A549 (cell line): Measurements from ENCODE around the gene ZNF670. TPM values are rescaled to one million over a fixed set of nuclear protein-coding genes. Genes with fewer than 3 reads are reported as not detected.

Experiments
- ATAC-seq, 2 experiments: fragments of 200-7000 bp in 1 of 2; fragments of >200 bp in 1 of 2; cut with Nextera tagmentation in 1 of 2; cut with Tn5 transposase in 1 of 2; 3 replicates each; pipeline versions ENCODE4 v1.8.0 to v1.9.1; 2018 to 2020; ENCODE audit warnings: mild to moderate bottlenecking in 1 of 2, moderate library complexity in 1 of 2
- CTCF ChIA-PET: fragments of 300-600 bp; sonication (Branson Sonifier 250); formaldehyde crosslinking; extraction: SDS; loops from one replicate; lab custom pipeline; 2021; ENCODE audit warnings: antibody characterized with exemption, inconsistent platforms; lab: Yijun Ruan, JAX
- POLR2A ChIA-PET: fragments of 350-600 bp; formaldehyde crosslinking; extraction: SDS; loops from one replicate; lab custom pipeline; 2021; ENCODE audit warnings: antibody characterized with exemption, inconsistent platforms; lab: Yijun Ruan, JAX
- DNase-seq, 2 experiments: peaks; one replicate each; pipeline versions ENCODE4 v3.0.0 to v3.0.0-alpha.2; 2011 to 2016; ENCODE audit warnings: low read depth in 1 of 2, low spot score in 1 of 2
- FAIRE-seq: peaks from 2 replicates; lab custom pipeline; 2011; peaks lifted over from hg19 to GRCh38; lab: Jason Lieb, UNC
- H3K27ac ChIP-seq, 2 experiments: fragments of >200 bp; sonication (Bioruptor Twin); formaldehyde crosslinking; 3 replicates each; pipeline ENCODE4 v1.5.1; 2016 to 2017
- H3K4me1 ChIP-seq: fragments of >200 bp; sonication (Bioruptor Twin); formaldehyde crosslinking; 3 replicates; pipeline ENCODE4 v1.6.1; 2016
- H3K4me2 ChIP-seq: fragments of >200 bp; sonication (Bioruptor Twin); formaldehyde crosslinking; 3 replicates; pipeline ENCODE4 v1.6.1; 2016
- H3K4me3 ChIP-seq: fragments of >200 bp; sonication (Bioruptor Twin); formaldehyde crosslinking; 3 replicates; pipeline ENCODE4 v1.5.1; 2016
- H3K9me3 ChIP-seq: fragments of >200 bp; sonication (Bioruptor Twin); formaldehyde crosslinking; 3 replicates; pipeline ENCODE4 v1.6.1; 2016
- BCL3 ChIP-seq: fragments of >200 bp; sonication (Bioruptor Twin); formaldehyde crosslinking; IDR thresholded peaks from 3 replicates; pipeline ENCODE4 v1.6.1; 2016
- CBX8 ChIP-seq: fragments of 200-600 bp; sonication (generic); IDR thresholded peaks from 2 replicates; pipeline ENCODE4 v1.6.1; 2016
- CEBPB ChIP-seq, 2 experiments: fragments of >200 bp in 1 of 2; sonication (Bioruptor Twin) in 1 of 2; formaldehyde crosslinking in 1 of 2; IDR thresholded peaks; 2 replicates each; pipeline ENCODE4 v1.6.1; 2012 to 2016
- EHF ChIP-seq: fragments of 250-450 bp; sonication (Bioruptor Pico); IDR thresholded peaks from 2 replicates; pipeline ENCODE4 v1.5.0; 2020; ENCODE audit warnings: mild to moderate bottlenecking
- EP300 ChIP-seq, 2 experiments: fragments of >200 bp; sonication (Bioruptor Twin); formaldehyde crosslinking; IDR thresholded peaks; 2 replicates in 1 of 2; 3 replicates in 1 of 2; pipeline ENCODE4 v1.6.1; 2016 to 2017
- FOSL2 ChIP-seq, 2 experiments: fragments of 450-650 bp in 1 of 2; fragments of >200 bp in 1 of 2; sonication (Bioruptor Twin) in 1 of 2; formaldehyde crosslinking; IDR thresholded peaks; 2 replicates each; pipeline versions ENCODE4 v1.5.0 to v1.6.1; 2016 to 2020; ENCODE audit warnings: mild to moderate bottlenecking in 1 of 2, moderate library complexity in 1 of 2
- GATA3 ChIP-seq: IDR thresholded peaks from 2 replicates; pipeline ENCODE4 v1.6.1; 2012; ENCODE audit warnings: borderline replicate concordance
- HEYL ChIP-seq: fragments of 250-450 bp; sonication (Bioruptor Pico); IDR thresholded peaks from 2 replicates; pipeline ENCODE4 v1.8.0; 2021; ENCODE audit warnings: mild to moderate bottlenecking, moderate library complexity
- HOXA7 ChIP-seq: fragments of 250-450 bp; sonication (Bioruptor Pico); IDR thresholded peaks from 2 replicates; pipeline ENCODE4 v1.5.0; 2020; ENCODE audit warnings: mild to moderate bottlenecking, moderate library complexity
- HOXB13 ChIP-seq: fragments of 250-450 bp; sonication (Bioruptor Pico); IDR thresholded peaks from 2 replicates; pipeline ENCODE4 v1.5.0; 2020; ENCODE audit warnings: low read depth, mild to moderate bottlenecking, moderate library complexity
- HOXB5 ChIP-seq: fragments of 250-450 bp; sonication (Bioruptor Pico); IDR thresholded peaks from 2 replicates; pipeline ENCODE4 v1.5.0; 2020; ENCODE audit warnings: mild to moderate bottlenecking, moderate library complexity
- KDM1A ChIP-seq: fragments of 200-600 bp; sonication (generic); IDR thresholded peaks from 2 replicates; pipeline ENCODE4 v1.6.1; 2016; ENCODE audit warnings: low read depth, mild to moderate bottlenecking
- MAFK ChIP-seq: fragments of 450-650 bp; IDR thresholded peaks from 2 replicates; pipeline ENCODE4 v1.6.1; 2014; ENCODE audit not compliant: partially characterized antibody
- PHF8 ChIP-seq: fragments of 200-600 bp; sonication (generic); IDR thresholded peaks from 2 replicates; pipeline ENCODE4 v1.6.1; 2016; ENCODE audit warnings: low read depth, mild to moderate bottlenecking, antibody characterized with exemption, moderate library complexity, borderline replicate concordance
- RAD21 ChIP-seq, 2 experiments: fragments of >200 bp in 1 of 2; sonication (Bioruptor Twin) in 1 of 2; formaldehyde crosslinking in 1 of 2; IDR thresholded peaks in 1 of 2; conservative IDR thresholded peaks in 1 of 2; 2 replicates in 1 of 2; 3 replicates in 1 of 2; pipeline ENCODE4 v1.6.1; 2012 to 2018; ENCODE audit warnings: inconsistent platforms in 1 of 2
- RARB ChIP-seq: fragments of 250-450 bp; sonication (Bioruptor Pico); IDR thresholded peaks from 2 replicates; pipeline ENCODE4 v1.8.0; 2021; ENCODE audit warnings: mild to moderate bottlenecking, moderate library complexity
- RFX5 ChIP-seq: fragments of 450-650 bp; IDR thresholded peaks from 2 replicates; pipeline ENCODE4 v1.7.1; 2014; ENCODE audit warnings: antibody characterized with exemption, mild to moderate bottlenecking, moderate library complexity
- RNF2 ChIP-seq: fragments of 200-600 bp; sonication (generic); IDR thresholded peaks from 2 replicates; pipeline ENCODE4 v1.6.1; 2016; ENCODE audit warnings: low read depth, mild to moderate bottlenecking, antibody characterized with exemption, moderate library complexity, borderline replicate concordance
- SMC3 ChIP-seq: fragments of >200 bp; sonication (Bioruptor Twin); formaldehyde crosslinking; IDR thresholded peaks from 3 replicates; pipeline ENCODE4 v1.6.1; 2018; ENCODE audit warnings: inconsistent platforms
- USF2 ChIP-seq: fragments of 450-650 bp; IDR thresholded peaks from 2 replicates; pipeline ENCODE4 v1.6.1; 2014; ENCODE audit warnings: antibody characterized with exemption
- ZNF302 ChIP-seq: fragments of 250-450 bp; sonication (Bioruptor Pico); IDR thresholded peaks from 2 replicates; pipeline ENCODE4 v1.9.0; 2021; ENCODE audit warnings: inconsistent platforms, mild to moderate bottlenecking, moderate library complexity
- WGBS: methylation state at CpG from one replicate; pipeline ENCODE4 v1.1.6; 2017; ENCODE audit errors: missing lambda C conversion rate; 5-methylcytosine and 5-hydroxymethylcytosine counted together
- polyA plus RNA-seq, 4 experiments: library from polyadenylated mRNA; depleted of rRNA in 3 of 4; stranded (reverse); fragments of >200 nt; fragmentation: RNase III in 1 of 4; extraction: RNeasy Plus Mini Kit Qiagen cat#74134 plus additional on column Dnase treatment in 1 of 4; gene quantifications; 2 replicates in 3 of 4; 3 replicates in 1 of 4; pipeline ENCODE4 v1.2.3, GENCODE V29; 2011 to 2017
- TF ChIP-seq, protein P1 (sequence below): fragments of 200-600 bp; sonication (generic); IDR thresholded peaks from 2 replicates; pipeline ENCODE4 v1.6.1; 2016; ENCODE audit warnings: antibody characterized with exemption, mild to moderate bottlenecking, moderate library complexity

ZNF670 gene
- polyA plus RNA-seq, 2 of the 4 experiments (the other 2 are of a cell fraction), result 2.9 to 4.3 TPM

DNA sequence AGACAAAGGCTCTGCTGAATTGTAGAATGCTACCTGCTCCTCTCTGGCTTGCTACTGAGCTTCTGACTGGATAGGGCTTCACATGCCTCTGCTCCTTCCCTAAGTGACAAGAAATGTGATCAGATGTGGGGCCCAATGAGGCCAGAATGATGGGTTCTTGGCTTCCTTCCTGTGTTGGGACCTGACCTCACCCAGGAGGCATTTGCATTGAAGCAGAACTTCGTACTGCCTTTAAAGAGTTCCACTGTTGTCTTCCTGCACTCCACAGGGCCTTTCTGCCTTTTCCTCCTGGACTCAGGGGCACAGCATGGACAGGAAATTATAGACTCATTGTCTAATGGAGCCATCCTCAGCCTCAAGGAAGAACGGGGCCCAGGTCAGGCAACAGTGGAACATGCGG, 14.3 kb downstream of the ZNF670 start (continued):
- no peak for TF ChIP-seq SMC3
- TF ChIP-seq USF2, result no peak
- TF ChIP-seq, protein P1, sequence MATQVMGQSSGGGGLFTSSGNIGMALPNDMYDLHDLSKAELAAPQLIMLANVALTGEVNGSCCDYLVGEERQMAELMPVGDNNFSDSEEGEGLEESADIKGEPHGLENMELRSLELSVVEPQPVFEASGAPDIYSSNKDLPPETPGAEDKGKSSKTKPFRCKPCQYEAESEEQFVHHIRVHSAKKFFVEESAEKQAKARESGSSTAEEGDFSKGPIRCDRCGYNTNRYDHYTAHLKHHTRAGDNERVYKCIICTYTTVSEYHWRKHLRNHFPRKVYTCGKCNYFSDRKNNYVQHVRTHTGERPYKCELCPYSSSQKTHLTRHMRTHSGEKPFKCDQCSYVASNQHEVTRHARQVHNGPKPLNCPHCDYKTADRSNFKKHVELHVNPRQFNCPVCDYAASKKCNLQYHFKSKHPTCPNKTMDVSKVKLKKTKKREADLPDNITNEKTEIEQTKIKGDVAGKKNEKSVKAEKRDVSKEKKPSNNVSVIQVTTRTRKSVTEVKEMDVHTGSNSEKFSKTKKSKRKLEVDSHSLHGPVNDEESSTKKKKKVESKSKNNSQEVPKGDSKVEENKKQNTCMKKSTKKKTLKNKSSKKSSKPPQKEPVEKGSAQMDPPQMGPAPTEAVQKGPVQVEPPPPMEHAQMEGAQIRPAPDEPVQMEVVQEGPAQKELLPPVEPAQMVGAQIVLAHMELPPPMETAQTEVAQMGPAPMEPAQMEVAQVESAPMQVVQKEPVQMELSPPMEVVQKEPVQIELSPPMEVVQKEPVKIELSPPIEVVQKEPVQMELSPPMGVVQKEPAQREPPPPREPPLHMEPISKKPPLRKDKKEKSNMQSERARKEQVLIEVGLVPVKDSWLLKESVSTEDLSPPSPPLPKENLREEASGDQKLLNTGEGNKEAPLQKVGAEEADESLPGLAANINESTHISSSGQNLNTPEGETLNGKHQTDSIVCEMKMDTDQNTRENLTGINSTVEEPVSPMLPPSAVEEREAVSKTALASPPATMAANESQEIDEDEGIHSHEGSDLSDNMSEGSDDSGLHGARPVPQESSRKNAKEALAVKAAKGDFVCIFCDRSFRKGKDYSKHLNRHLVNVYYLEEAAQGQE, result no peak

DNA sequence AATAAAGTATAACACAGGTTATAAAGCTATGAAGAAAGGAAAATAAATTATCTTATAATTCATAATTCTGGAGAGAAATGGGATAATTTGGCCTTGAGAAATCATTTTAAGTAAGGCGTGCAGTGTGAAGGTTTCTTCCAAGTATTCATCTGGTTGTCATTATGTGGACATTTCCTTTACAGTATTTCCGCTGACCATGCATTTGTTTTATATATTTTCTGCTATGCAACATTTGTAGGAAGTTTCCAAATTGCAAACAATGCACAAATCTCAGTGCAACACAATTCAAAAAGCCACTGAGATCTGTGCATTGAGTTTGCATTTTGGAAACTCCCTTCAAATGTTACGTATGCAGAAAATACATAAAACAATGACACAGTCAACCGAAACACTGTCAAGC, 17.8 kb downstream of the ZNF670 start:
- Histone ChIP-seq H3K9me3 (peaks cover 47% of the 10 kb centered on the region), H3K4me2 (no peak overlapping the region), H3K4me1 (no peaks in the 10 kb centered on the region), H3K4me3 (no peak overlapping the region), H3K27ac (no peak overlapping the region)
- POLR2A ChIA-PET, result no interaction called here
- FAIRE-seq (no peak), ATAC-seq (no peak), DNase-seq (no peak)
- no peak for TF ChIP-seq RNF2
- peak; percentile 85 for TF ChIP-seq MAFK
- 79% methylated on average over 4 of the region's 4 CpGs for WGBS
- CTCF ChIA-PET, result no interaction called here

DNA sequence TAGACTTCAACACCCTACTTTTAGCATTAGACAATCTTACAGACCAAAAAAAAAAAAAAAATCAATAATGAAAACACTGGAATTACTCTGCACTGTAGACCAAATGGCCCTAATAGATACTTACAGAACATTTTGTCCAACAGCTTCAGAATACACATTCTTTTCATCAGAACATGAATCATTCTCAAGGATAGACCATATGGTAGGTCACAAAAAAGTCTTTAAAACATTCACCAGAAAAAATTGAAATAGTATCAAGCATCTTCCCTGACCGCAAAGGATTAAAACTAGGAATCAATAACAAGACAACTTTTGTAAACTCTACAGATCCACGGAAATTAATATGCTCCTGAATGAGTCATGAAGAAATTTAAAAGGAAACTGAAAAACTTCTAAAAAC, 22.5 kb downstream of the ZNF670 start:
- Histone ChIP-seq H3K4me2 (no peak overlapping the region), H3K9me3 (peaks cover 73% of the 10 kb centered on the region), H3K4me3 (no peak overlapping the region), H3K4me1 (no peaks in the 10 kb centered on the region), H3K27ac (no peak overlapping the region)
- no peak for ATAC-seq
- FAIRE-seq, result no peak
- ChIA-PET POLR2A (no interaction called here), CTCF (interaction anchor here (1.0 kb wide), 1 partner anchor 20 kb away, joined by 3 read pairs; no protein-coding TSS in a partner anchor)
- DNase-seq, result no peak
- 69% methylated on average over 2 of the region's 2 CpGs for WGBS
- TF ChIP-seq EHF (CRISPR knock-in tag) (no peak), BCL3 (no peak), CEBPB (IDR thresholded peaks at IDR 0.05) (no peak)
- TF ChIP-seq, all 56 proteins: peak for 0

- Histone ChIP-seq H3K9me3 (peaks cover 75% of the 10 kb centered on the region), H3K4me3 (no peak overlapping the region), H3K27ac (no peak overlapping the region), H3K4me1 (no peaks in the 10 kb centered on the region), H3K4me2 (no peak overlapping the region)
- ChIA-PET CTCF (interaction anchor here (1.0 kb wide), 2 partner anchors 19 to 21 kb away, joined by 3 to 4 read pairs; no protein-coding TSS in a partner anchor), POLR2A (no interaction called here)
- FAIRE-seq (no peak), DNase-seq (no peak), ATAC-seq (no peak)
- no peak for TF ChIP-seq HOXB13 (CRISPR knock-in tag)
- TF ChIP-seq KDM1A, result no peak
- no peak for TF ChIP-seq PHF8
- no peak for TF ChIP-seq HOXB5
- no peak for TF ChIP-seq ZNF302 (CRISPR knock-in tag)
- no peak for TF ChIP-seq RAD21 (conservative IDR thresholded peaks at IDR 0.05 in 1 of 2, IDR thresholded peaks at IDR 0.05 in 1 of 2)
- TF ChIP-seq BCL3, result no peak
- no peak for TF ChIP-seq GATA3
- no peak for TF ChIP-seq CBX8
- no peak for TF ChIP-seq EP300 (IDR thresholded peaks at IDR 0.05)
- no peak for TF ChIP-seq RARB (CRISPR knock-in tag)
- TF ChIP-seq RFX5, result no peak
- TF ChIP-seq RNF2, result no peak
- TF ChIP-seq FOSL2 (IDR thresholded peaks at IDR 0.05), result no peak
- no peak for TF ChIP-seq FOSL2 (CRISPR knock-in tag; IDR thresholded peaks at IDR 0.05)
- no peak for TF ChIP-seq HOXA7 (CRISPR knock-in tag)
- TF ChIP-seq HEYL (CRISPR knock-in tag), result no peak
- 44% methylated on average over 2 of the region's 2 CpGs for WGBS
Observed at GRCh38 chr1:247054992-247055415, 23.6 kb downstream of the ZNF670 start.
